H1 (cell line): ENCODE results near the gene ZNF839. TPM values are rescaled to one million over a fixed set of nuclear protein-coding genes. Genes with fewer than 3 reads are reported as not detected.

Experiments used
- CTCF ChIA-PET: fragments of 300-600 bp; sonication (Branson Sonifier 250); formaldehyde crosslinking; loops from one replicate; lab custom pipeline; 2021; ENCODE audit not compliant: partially characterized antibody; lab: Charles Lee
- POLR2A ChIA-PET: fragments of 300-600 bp; sonication (Branson Sonifier 250); formaldehyde crosslinking; loops from one replicate; lab custom pipeline; 2021; ENCODE audit warnings: inconsistent platforms; ENCODE audit not compliant: partially characterized antibody; lab: Charles Lee
- DNase-seq, 2 experiments: peaks; one replicate each; pipeline versions ENCODE4 v3.0.0 to v3.0.0-alpha.2; 2010 to 2022; ENCODE audit warnings: low spot score in 2 of 2, low read depth in 1 of 2, mixed read lengths in 1 of 2
- FAIRE-seq: peaks from 2 replicates; lab custom pipeline; 2011; peaks lifted over from hg19 to GRCh38; lab: Jason Lieb, UNC
- H2AFZ ChIP-seq: 2 replicates; pipeline ENCODE4 v1.8.1; 2012; ENCODE audit warnings: low read length, inconsistent platforms
- H2AK5ac ChIP-seq: 2 replicates; pipeline ENCODE4 v1.6.1; 2013; ENCODE audit warnings: low read depth, low read length
- H2BK120ac ChIP-seq: replicated peaks from 2 replicates; pipeline ENCODE3; 2013; ENCODE audit warnings: low read depth, low read length, inconsistent platforms
- H2BK12ac ChIP-seq: 2 replicates; pipeline ENCODE4 v1.6.1; 2013; ENCODE audit warnings: low read depth, low read length
- H2BK15ac ChIP-seq: 2 replicates; pipeline ENCODE4 v1.6.1; 2013; ENCODE audit warnings: low read length
- H2BK20ac ChIP-seq: 2 replicates; pipeline ENCODE4 v1.6.1; 2013; ENCODE audit warnings: low read length
- H2BK5ac ChIP-seq: 2 replicates; pipeline ENCODE4 v1.6.1; 2013; ENCODE audit warnings: low read depth, low read length
- H3K14ac ChIP-seq: 2 replicates; pipeline ENCODE4 v1.6.1; 2013; ENCODE audit warnings: inconsistent platforms; ENCODE audit not compliant: insufficient read length
- H3K18ac ChIP-seq: 2 replicates; pipeline ENCODE4 v1.6.1; 2013; ENCODE audit warnings: low read length; ENCODE audit errors: extremely low read depth
- H3K23ac ChIP-seq: 2 replicates; pipeline ENCODE4 v1.6.1; 2013; ENCODE audit warnings: inconsistent platforms; ENCODE audit not compliant: insufficient read length
- H3K23me2 ChIP-seq: 2 replicates; pipeline ENCODE4 v1.6.1; 2013; ENCODE audit warnings: low read depth, low read length
- H3K27ac ChIP-seq: 2 replicates; pipeline ENCODE4 v1.6.1; 2011; ENCODE audit warnings: low read depth, low read length, inconsistent platforms
- H3K27me3 ChIP-seq, 4 experiments: replicated peaks in 1 of 4; 1 replicate in 1 of 4; 2 replicates in 3 of 4; pipeline versions ENCODE4 v1.6.1 to v1.8.1; 2011 to 2013; ENCODE audit warnings: low read length in 3 of 4, mild to moderate bottlenecking in 3 of 4, inconsistent platforms in 2 of 4, mixed read lengths in 2 of 4, moderate library complexity in 1 of 4; ENCODE audit not compliant: control insufficient read depth in 3 of 4, insufficient read depth in 3 of 4; ENCODE audit errors: extremely low read depth in 1 of 4
- H3K36me3 ChIP-seq, 4 experiments: 2 replicates each; pipeline versions ENCODE4 v1.6.1 to v1.8.1; 2011 to 2013; ENCODE audit warnings: mild to moderate bottlenecking in 4 of 4, low read length in 3 of 4, moderate library complexity in 2 of 4, control low read depth in 1 of 4, inconsistent platforms in 1 of 4; ENCODE audit not compliant: insufficient read depth in 4 of 4, control insufficient read depth in 2 of 4
- H3K4ac ChIP-seq: replicated peaks from 2 replicates; pipeline ENCODE3; 2013; ENCODE audit warnings: low read length, low read depth, mixed read lengths, inconsistent platforms; ENCODE audit not compliant: insufficient read length
- H3K4me1 ChIP-seq, 4 experiments: replicated peaks in 1 of 4; 1 replicate in 1 of 4; 2 replicates in 3 of 4; pipeline versions ENCODE4 v1.6.1 to v1.8.1; 2011 to 2013; ENCODE audit warnings: low read length in 3 of 4, inconsistent platforms in 2 of 4, mixed read lengths in 1 of 4; ENCODE audit not compliant: insufficient read depth in 4 of 4, control insufficient read depth in 3 of 4
- H3K4me2 ChIP-seq, 2 experiments: 2 replicates each; pipeline versions ENCODE4 v1.6.1 to v1.8.1; 2011 to 2013; ENCODE audit warnings: low read depth in 2 of 2, low read length in 2 of 2, control low read depth in 1 of 2, inconsistent platforms in 1 of 2, mild to moderate bottlenecking in 1 of 2; ENCODE audit not compliant: insufficient read depth in 1 of 2
- H3K4me3 ChIP-seq, 4 experiments: fragments of 200-600, 300-600 bp in 1 of 4; sonication (generic), shearing (Covaris generic), sonication (Bioruptor Twin) in 1 of 4; 2 replicates each; pipeline versions ENCODE4 v1.5.1 to v1.8.1; 2011 to 2016; ENCODE audit warnings: low read length in 4 of 4, low read depth in 3 of 4, control low read depth in 2 of 4, inconsistent platforms in 2 of 4, mild to moderate bottlenecking in 2 of 4, mixed read lengths in 1 of 4, moderate library complexity in 1 of 4; ENCODE audit not compliant: insufficient read depth in 2 of 4; ENCODE audit errors: extremely low read depth in 1 of 4
- H3K56ac ChIP-seq: replicated peaks from 2 replicates; pipeline ENCODE3; 2013; ENCODE audit warnings: low read depth, mild to moderate bottlenecking, mixed read lengths, low read length, inconsistent platforms; ENCODE audit not compliant: insufficient read length
- H3K79me1 ChIP-seq: 2 replicates; pipeline ENCODE4 v1.6.1; 2013; ENCODE audit warnings: low read depth, low read length, control low read depth
- H3K79me2 ChIP-seq, 2 experiments: 2 replicates each; pipeline versions ENCODE4 v1.6.1 to v1.8.1; 2012 to 2013; ENCODE audit warnings: low read length in 2 of 2, mild to moderate bottlenecking in 2 of 2, inconsistent platforms in 1 of 2; ENCODE audit not compliant: insufficient read depth in 2 of 2, control insufficient read depth in 1 of 2
- H3K9ac ChIP-seq, 4 experiments: replicated peaks in 1 of 4; 1 replicate in 1 of 4; 2 replicates in 3 of 4; pipeline versions ENCODE4 v1.6.1 to v1.8.1; 2011 to 2013; ENCODE audit warnings: low read depth in 3 of 4, low read length in 3 of 4, control low read depth in 2 of 4, mild to moderate bottlenecking in 2 of 4, moderate library complexity in 2 of 4, inconsistent platforms in 1 of 4; ENCODE audit errors: extremely low read depth in 1 of 4
- H3K9me3 ChIP-seq, 2 experiments: 2 replicates each; pipeline versions ENCODE4 v1.6.1 to v1.8.1; 2012 to 2013; ENCODE audit warnings: mild to moderate bottlenecking in 2 of 2, moderate library complexity in 2 of 2, control low read depth in 1 of 2, inconsistent platforms in 1 of 2, low read depth in 1 of 2, low read length in 1 of 2, mixed read lengths in 1 of 2; ENCODE audit not compliant: insufficient read depth in 2 of 2
- H4K20me1 ChIP-seq, 2 experiments: replicated peaks in 1 of 2; 2 replicates each; pipeline versions ENCODE3 to v1.8.1; 2011 to 2013; ENCODE audit warnings: inconsistent platforms in 2 of 2, low read length in 2 of 2, mild to moderate bottlenecking in 1 of 2; ENCODE audit not compliant: insufficient read depth in 2 of 2, control insufficient read depth in 1 of 2
- H4K5ac ChIP-seq: 2 replicates; pipeline ENCODE4 v1.6.1; 2013; ENCODE audit warnings: low read length, low read depth, mixed read lengths, inconsistent platforms; ENCODE audit not compliant: insufficient read length
- H4K8ac ChIP-seq: 2 replicates; pipeline ENCODE4 v1.8.0; 2013; ENCODE audit warnings: mild to moderate bottlenecking, moderate library complexity, low read length, inconsistent platforms; ENCODE audit not compliant: insufficient read depth; ENCODE audit errors: extremely low read depth
- H4K91ac ChIP-seq: replicated peaks from 2 replicates; pipeline ENCODE3; 2013; ENCODE audit warnings: low read length, mixed read lengths, inconsistent platforms; ENCODE audit not compliant: insufficient read length
- KDM4A ChIP-seq: IDR thresholded peaks from one replicate; pipeline ENCODE4 v1.7.1; 2012; ENCODE audit warnings: low read depth, mild to moderate bottlenecking, moderate library complexity, low read length, inconsistent platforms; ENCODE audit not compliant: severe bottlenecking
- RXRA ChIP-seq: IDR thresholded peaks from 2 replicates; pipeline ENCODE4 v1.6.1; 2011; ENCODE audit warnings: low read depth, mild to moderate bottlenecking, low read length, moderate library complexity; ENCODE audit not compliant: insufficient read depth
- WGBS, 2 experiments: shearing (Covaris generic) in 1 of 2; methylation state at CpG; one replicate each; pipeline versions ENCODE4 v1.1.6 to v1.1.7; 2013 to 2015; ENCODE audit warnings: low lambda C conversion rate in 2 of 2, mixed read lengths in 2 of 2, inconsistent platforms in 1 of 2, low coverage in 1 of 2, missing lambda C conversion rate in 1 of 2; ENCODE audit not compliant: insufficient replicate concordance in 2 of 2, insufficient coverage in 1 of 2, insufficient read length in 1 of 2; ENCODE audit errors: extremely low coverage in 1 of 2, missing lambda C conversion rate in 1 of 2; 5-methylcytosine and 5-hydroxymethylcytosine counted together
- polyA plus RNA-seq, 7 experiments: library from polyadenylated mRNA; depleted of rRNA in 3 of 7; stranded (reverse) in 5 of 7; unstranded in 2 of 7; fragments of >200 nt in 5 of 7; fragments of 200-250 nt in 2 of 7; gene quantifications; 1 replicate in 5 of 7; 2 replicates in 1 of 7; 4 replicates in 1 of 7; pipeline versions ENCODE4 v1.2.1 to v1.2.3, GENCODE V29; 2011 to 2013; ENCODE audit warnings: missing spikeins in 2 of 7, mixed read lengths in 2 of 7
- total RNA-seq: library from RNA; stranded (reverse); fragmentation: NEBNext Ultra II Directional; extraction: Animal tissue kit (Norgen Biotek cat#: 25700); gene quantifications from 2 replicates; pipeline ENCODE4 v1.2.1, GENCODE V29; 2021

ZNF839 gene
- total and polyA plus RNA-seq, 2 of the 8 experiments (the other 6 are each of a cell fraction or from before 2014, with no cell fraction given) = 8.1 to 9.4 TPM

GRCh38 chr14:102292441-102292840 lies 27.1 kb upstream of the ZNF839 start:
- DNase-seq (no peak), FAIRE-seq (no peak)
- Histone ChIP-seq H3K79me1 (no peaks in the 10 kb centered on the region), H3K56ac (no peak overlapping the region), H2BK20ac (no peak overlapping the region), H4K91ac (no peak overlapping the region), H2AK5ac (no peak overlapping the region), H3K4me2 (no peak overlapping the region), H3K27ac (no peak overlapping the region), H3K23ac (no peak overlapping the region), H3K36me3 (no peaks in the 10 kb centered on the region), H2BK15ac (no peak overlapping the region), H3K9ac (no peak overlapping the region), H3K4me1 (no peaks in the 10 kb centered on the region), H2AFZ (no peak overlapping the region), H2BK5ac (no peak overlapping the region), H2BK120ac (no peak overlapping the region), H3K9me3 (peaks cover 2 to 5% of the 10 kb centered on the region in 2 experiments; a peak in 2 of 4 replicates), H3K4me3 (no peak overlapping the region), H3K27me3 (no peaks in the 10 kb centered on the region), H2BK12ac (no peak overlapping the region), H3K14ac (no peak overlapping the region), H4K20me1 (no peaks in the 10 kb centered on the region), H3K23me2 (no peaks in the 10 kb centered on the region), H3K18ac (no peak overlapping the region), H4K5ac (no peak overlapping the region), H3K79me2 (no peaks in the 10 kb centered on the region), H4K8ac (no peak overlapping the region), H3K4ac (no peak overlapping the region)
- TF ChIP-seq RXRA (no peak), KDM4A (no peak)
- 100% methylated on average over 1 of the region's 1 CpG; no CpG with 5 or more reads in 1 of the 2 experiments for WGBS, 2 experiments
- ChIA-PET CTCF (interaction anchor here (0.8 to 1.7 kb wide), 2 partner anchors 57 to 61 kb away, joined by 3 to 4 read pairs; no protein-coding TSS in a partner anchor), POLR2A (interaction anchor here (0.8 kb wide), 1 partner anchor 132 kb away, joined by 3 read pairs; no protein-coding TSS in a partner anchor)
